MCF 10A (cell line): ENCODE data around the gene SMIM22. TPM values are rescaled to one million over a fixed set of nuclear protein-coding genes. Genes with fewer than 3 reads are reported as not detected.

Source experiments
- BruUV-seq: library from RNA; stranded (reverse); fragments of 400-500 nt; replicated peaks from 2 replicates; lab custom pipeline; 2021; lab: Mats Ljungman, UMichigan
- CTCF ChIA-PET: fragments of 300-600 bp; sonication (Branson Sonifier 250); formaldehyde crosslinking; extraction: SDS; loops from one replicate; lab custom pipeline; 2021; ENCODE audit warnings: antibody characterized with exemption, inconsistent platforms; lab: Yijun Ruan, JAX
- POLR2A ChIA-PET: fragments of 300-600, 350-650 bp; sonication (Branson Sonifier 250); formaldehyde crosslinking; extraction: SDS; loops from one replicate; lab custom pipeline; 2020; ENCODE audit warnings: antibody characterized with exemption, inconsistent platforms; lab: Yijun Ruan, JAX
- DNase-seq: peaks from one replicate; pipeline ENCODE4 v3.0.0-alpha.2; 2018; ENCODE audit not compliant: unreplicated experiment
- H3K27ac Mint-ChIP-seq: one replicate; pipeline ENCODE4 v1.8.0; 2022; ENCODE audit warnings: mild to moderate bottlenecking, low read depth, mixed read lengths; ENCODE audit not compliant: unreplicated experiment
- H3K27me3 Mint-ChIP-seq: one replicate; pipeline ENCODE4 v1.8.0; 2022; ENCODE audit warnings: mixed read lengths; ENCODE audit not compliant: insufficient read depth, unreplicated experiment
- H3K36me3 Mint-ChIP-seq: one replicate; pipeline ENCODE4 v1.8.0; 2022; ENCODE audit warnings: mild to moderate bottlenecking, moderate library complexity, mixed read lengths; ENCODE audit not compliant: insufficient read depth, unreplicated experiment
- H3K4me1 Mint-ChIP-seq: one replicate; pipeline ENCODE4 v1.8.0; 2022; ENCODE audit warnings: mixed read lengths; ENCODE audit not compliant: insufficient read depth, unreplicated experiment
- H3K4me3 Mint-ChIP-seq: one replicate; pipeline ENCODE4 v1.8.0; 2022; ENCODE audit warnings: mild to moderate bottlenecking, moderate library complexity, mixed read lengths; ENCODE audit not compliant: unreplicated experiment
- H3K9me3 Mint-ChIP-seq: one replicate; pipeline ENCODE4 v1.8.0; 2022; ENCODE audit warnings: mixed read lengths; ENCODE audit not compliant: unreplicated experiment
- intact Hi-C: fragments of 100-400 bp; cut with micrococcal nuclease; formaldehyde crosslinking; loops from 2 replicates; pipeline ENCODE4 v1.14.1; 2022
- total RNA-seq: library from RNA; stranded (reverse); gene quantifications from 2 replicates; pipeline ENCODE4 v1.2.3, GENCODE V29; 2022
- TF ChIP-seq, protein P1 (sequence below): fragments of 200-600 bp; IDR thresholded peaks from one replicate; pipeline ENCODE4 v1.8.0; 2022; ENCODE audit warnings: antibody characterized with exemption, mild to moderate bottlenecking; ENCODE audit not compliant: unreplicated experiment

SMIM22 gene
- total RNA-seq, 1 experiment from 2014 or later, result 2.4 TPM

DNA sequence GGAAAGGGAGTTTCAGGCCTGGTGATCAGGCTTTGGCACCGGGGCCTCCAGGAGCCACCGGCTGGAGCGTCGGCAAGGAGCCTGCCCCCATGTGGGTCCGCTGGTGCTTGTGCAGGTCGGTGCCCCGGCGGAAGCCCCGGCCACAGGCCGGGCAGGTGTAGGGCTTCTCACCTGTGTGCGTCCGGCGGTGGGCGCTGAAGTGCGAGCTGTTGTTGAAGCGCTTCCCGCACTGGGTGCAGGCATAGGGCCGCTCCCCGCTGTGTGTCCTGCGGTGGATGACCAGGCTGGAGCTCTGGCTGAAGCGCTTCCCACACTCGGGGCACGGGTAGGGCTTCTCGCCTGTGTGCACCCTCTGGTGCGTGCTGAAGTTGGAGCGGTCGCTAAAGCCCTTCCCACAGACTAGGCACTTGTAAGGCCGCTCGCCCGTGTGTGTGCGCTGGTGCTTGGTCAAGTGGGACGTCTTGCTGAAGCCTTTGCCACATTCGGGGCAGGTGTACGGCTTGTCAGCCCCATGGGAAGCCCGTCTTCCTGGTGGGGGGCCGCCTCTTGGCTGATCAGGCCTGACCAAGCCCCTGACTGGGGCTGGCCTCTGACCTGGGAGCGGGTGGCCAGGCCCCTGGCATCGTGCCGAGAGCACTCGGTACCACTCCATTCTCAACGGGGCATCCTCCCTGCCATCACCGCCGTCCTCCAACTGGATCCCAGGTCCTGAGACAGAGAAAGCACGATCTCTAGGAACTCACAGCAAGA, 42.6 kb upstream of the SMIM22 start:
- H3K4me1 Mint-ChIP-seq, result no peaks in the 10 kb centered on the region
- H3K9me3 Mint-ChIP-seq, result no peaks in the 10 kb centered on the region
- no TSS peak for BruUV-seq
- ChIA-PET CTCF (no interaction called here), POLR2A (interaction anchor here (1.9 kb wide), 1 partner anchor 18 kb away, joined by 7 read pairs; the partner anchor contains the start of genes ANKS3 and DNAAF8)
- no peaks in the 10 kb centered on the region for H3K27me3 Mint-ChIP-seq
- H3K27ac Mint-ChIP-seq, result no peak overlapping the region
- TF ChIP-seq, protein P1, sequence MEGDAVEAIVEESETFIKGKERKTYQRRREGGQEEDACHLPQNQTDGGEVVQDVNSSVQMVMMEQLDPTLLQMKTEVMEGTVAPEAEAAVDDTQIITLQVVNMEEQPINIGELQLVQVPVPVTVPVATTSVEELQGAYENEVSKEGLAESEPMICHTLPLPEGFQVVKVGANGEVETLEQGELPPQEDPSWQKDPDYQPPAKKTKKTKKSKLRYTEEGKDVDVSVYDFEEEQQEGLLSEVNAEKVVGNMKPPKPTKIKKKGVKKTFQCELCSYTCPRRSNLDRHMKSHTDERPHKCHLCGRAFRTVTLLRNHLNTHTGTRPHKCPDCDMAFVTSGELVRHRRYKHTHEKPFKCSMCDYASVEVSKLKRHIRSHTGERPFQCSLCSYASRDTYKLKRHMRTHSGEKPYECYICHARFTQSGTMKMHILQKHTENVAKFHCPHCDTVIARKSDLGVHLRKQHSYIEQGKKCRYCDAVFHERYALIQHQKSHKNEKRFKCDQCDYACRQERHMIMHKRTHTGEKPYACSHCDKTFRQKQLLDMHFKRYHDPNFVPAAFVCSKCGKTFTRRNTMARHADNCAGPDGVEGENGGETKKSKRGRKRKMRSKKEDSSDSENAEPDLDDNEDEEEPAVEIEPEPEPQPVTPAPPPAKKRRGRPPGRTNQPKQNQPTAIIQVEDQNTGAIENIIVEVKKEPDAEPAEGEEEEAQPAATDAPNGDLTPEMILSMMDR, result no peak
- DNase-seq, result no peak
- intact Hi-C loops, result no loop called here
- H3K36me3 Mint-ChIP-seq, result peaks cover 55% of the 10 kb centered on the region
- H3K4me3 Mint-ChIP-seq, result no peak overlapping the region

DNA sequence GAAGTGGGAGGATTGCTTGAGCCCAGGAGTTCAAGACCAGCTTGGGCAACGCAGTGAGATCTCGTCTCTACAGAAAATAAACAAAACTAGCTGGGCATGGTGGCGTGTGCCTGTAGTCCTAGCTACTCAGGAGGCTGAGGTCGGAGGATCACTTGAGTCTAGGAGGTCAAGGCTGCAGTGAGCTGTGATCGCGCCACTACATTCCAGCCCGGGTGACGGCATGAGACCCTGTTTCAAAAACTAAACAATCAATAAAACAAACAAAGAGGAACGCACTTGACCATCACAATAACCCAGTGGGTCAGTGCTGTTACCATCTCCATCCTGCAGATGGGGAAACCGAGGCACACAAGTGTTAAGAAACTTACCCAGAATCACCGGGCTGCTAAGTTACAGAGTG, 41.9 kb upstream of the SMIM22 start:
- Mint-ChIP-seq H3K4me1 (no peaks in the 10 kb centered on the region), H3K4me3 (no peak overlapping the region), H3K36me3 (peaks cover 62% of the 10 kb centered on the region), H3K27me3 (no peaks in the 10 kb centered on the region), H3K27ac (no peak overlapping the region), H3K9me3 (no peaks in the 10 kb centered on the region)
- POLR2A ChIA-PET, result no interaction called here
- DNase-seq, result no peak
- intact Hi-C loops, result no loop called here
- TF ChIP-seq, protein P1, result no peak
- BruUV-seq, result no TSS peak
- CTCF ChIA-PET, result interaction anchor here (0.7 kb wide), 1 partner anchor 11 kb away, joined by 4 read pairs; no protein-coding TSS in a partner anchor

DNA sequence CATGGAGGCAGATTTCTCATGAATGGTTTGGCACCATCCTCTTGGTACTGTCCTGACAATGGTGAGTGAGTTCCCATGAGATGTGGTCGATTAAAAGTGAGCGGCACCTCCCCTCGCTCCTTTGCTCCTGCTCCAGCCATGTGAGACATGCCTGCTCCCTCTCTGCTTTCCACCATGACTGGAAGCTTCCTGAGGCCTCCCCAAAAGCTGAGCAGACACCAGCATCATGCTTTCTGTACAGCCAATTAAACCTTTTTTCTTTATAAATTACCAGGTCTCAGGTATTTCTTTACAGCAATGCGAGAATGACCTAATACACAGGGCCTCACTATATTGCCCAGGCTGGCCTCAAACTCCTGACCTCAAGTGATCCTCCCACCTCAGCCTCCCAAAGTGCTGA, 40.3 kb upstream of the SMIM22 start:
- Mint-ChIP-seq H3K4me1 (no peaks in the 10 kb centered on the region), H3K27me3 (no peaks in the 10 kb centered on the region)

DNA sequence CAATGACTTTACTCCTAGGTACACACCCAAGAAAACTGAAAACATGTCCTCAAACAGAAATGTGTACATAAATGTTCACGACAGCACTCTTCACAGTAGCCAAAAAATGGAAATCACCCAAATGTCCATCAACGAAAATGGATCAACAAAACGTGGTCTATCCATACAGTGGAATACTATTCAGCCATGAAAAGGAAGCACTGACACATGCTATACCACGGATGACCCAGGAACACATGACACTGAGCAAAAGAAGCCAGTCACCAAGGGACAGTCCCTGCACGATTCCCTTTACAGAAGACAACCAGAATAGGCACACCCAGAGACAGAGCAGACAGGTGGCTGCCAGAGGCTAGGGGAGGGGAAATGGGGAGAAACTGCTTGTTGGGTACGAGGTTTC, 39.5 kb upstream of the SMIM22 start:
- BruUV-seq, result no TSS peak
- no peak overlapping the region for H3K27ac Mint-ChIP-seq
- H3K36me3 Mint-ChIP-seq, result peaks cover 68% of the 10 kb centered on the region
- TF ChIP-seq, protein P1, result no peak
- intact Hi-C loops, result no loop called here
- no peaks in the 10 kb centered on the region for H3K27me3 Mint-ChIP-seq
- no peaks in the 10 kb centered on the region for H3K4me1 Mint-ChIP-seq
- no peaks in the 10 kb centered on the region for H3K9me3 Mint-ChIP-seq
- POLR2A ChIA-PET, result interaction anchor here (0.6 to 1.2 kb wide), 4 partner anchors 11 to 216 kb away, joined by 3 to 4 read pairs (median 3); partner anchors contain the start of gene ZNF500
- CTCF ChIA-PET, result interaction anchor here (1.2 kb wide), 1 partner anchor 9 kb away, joined by 5 read pairs; no protein-coding TSS in a partner anchor
- no peak overlapping the region for H3K4me3 Mint-ChIP-seq
- DNase-seq, result no peak

More for the DNA sequence above, 40.3 kb upstream of the SMIM22 start:
- POLR2A ChIA-PET, result interaction anchor here (1.0 to 1.2 kb wide), 2 partner anchors 12 kb away, joined by 3 to 4 read pairs; partner anchors contain the start of gene ZNF500
- H3K27ac Mint-ChIP-seq, result no peak overlapping the region
- no peaks in the 10 kb centered on the region for H3K9me3 Mint-ChIP-seq
- H3K36me3 Mint-ChIP-seq, result peaks cover 70% of the 10 kb centered on the region
- DNase-seq, result no peak
- TF ChIP-seq, protein P1, result no peak
- CTCF ChIA-PET, result no interaction called here
- no TSS peak for BruUV-seq
- no peak overlapping the region for H3K4me3 Mint-ChIP-seq
- intact Hi-C loops, result no loop called here
